MM.1S (cell line): ENCODE data around the gene ADAMTSL2.

Experiments used
- DNase-seq: peaks from one replicate; pipeline ENCODE4 v3.0.0-alpha.2; 2015
- H2AFZ ChIP-seq: fragments of 300-600 bp; sonication (generic); 2 replicates; pipeline ENCODE4 v1.6.0; 2016; ENCODE audit warnings: antibody characterized with exemption, low read length
- H3F3A ChIP-seq: fragments of 300-600 bp; sonication (generic); 2 replicates; pipeline ENCODE4 v1.6.1; 2016; ENCODE audit warnings: mild to moderate bottlenecking, antibody characterized with exemption, low read length, moderate library complexity, mixed read lengths; ENCODE audit not compliant: insufficient read depth
- H3K27ac ChIP-seq: fragments of 300-600 bp; sonication (generic); 2 replicates; pipeline ENCODE4 v1.5.1; 2016; ENCODE audit warnings: mild to moderate bottlenecking, low read length
- H3K27me3 ChIP-seq: fragments of 300-600 bp; sonication (generic); replicated peaks from 2 replicates; pipeline ENCODE4 v1.6.0; 2016; ENCODE audit warnings: low read length; ENCODE audit not compliant: insufficient read depth
- H3K36me3 ChIP-seq: fragments of 300-600 bp; sonication (generic); replicated peaks from 2 replicates; pipeline ENCODE4 v1.6.1; 2016; ENCODE audit warnings: mild to moderate bottlenecking, low read length, mixed read lengths; ENCODE audit not compliant: insufficient read depth
- H3K4me1 ChIP-seq: fragments of 300-600 bp; sonication (generic); 2 replicates; pipeline ENCODE4 v1.6.1; 2016; ENCODE audit warnings: low read length, mixed read lengths
- H3K4me2 ChIP-seq: fragments of 300-600 bp; sonication (generic); 2 replicates; pipeline ENCODE4 v1.6.0; 2016; ENCODE audit warnings: low read depth, low read length
- H3K4me3 ChIP-seq: fragments of 300-600 bp; sonication (generic); 2 replicates; pipeline ENCODE4 v1.5.1; 2016; ENCODE audit warnings: low read length, mixed read lengths
- H3K79me2 ChIP-seq: fragments of 300-600 bp; sonication (generic); 2 replicates; pipeline ENCODE4 v1.6.1; 2016; ENCODE audit warnings: mixed run types, low read length, mixed read lengths
- H3K9ac ChIP-seq: fragments of 300-600 bp; sonication (generic); 2 replicates; pipeline ENCODE4 v1.6.1; 2016; ENCODE audit warnings: low read length, mixed read lengths
- H3K9me2 ChIP-seq: fragments of 300-600 bp; sonication (generic); replicated peaks from 2 replicates; pipeline ENCODE4 v1.6.1; 2016; ENCODE audit warnings: mild to moderate bottlenecking, low read length, mixed read lengths; ENCODE audit not compliant: insufficient read depth
- H3K9me3 ChIP-seq: fragments of 300-600 bp; sonication (generic); replicated peaks from 2 replicates; pipeline ENCODE4 v1.6.1; 2016; ENCODE audit warnings: mild to moderate bottlenecking, low read length, mixed read lengths; ENCODE audit not compliant: insufficient read depth
- H4K20me1 ChIP-seq: fragments of 300-600 bp; sonication (generic); 2 replicates; pipeline ENCODE4 v1.6.1; 2016; ENCODE audit warnings: mild to moderate bottlenecking, low read length, moderate library complexity, mixed read lengths; ENCODE audit not compliant: insufficient read depth
- EZH2 ChIP-seq: fragments of 300-600 bp; sonication (generic); optimal IDR thresholded peaks from 2 replicates; pipeline ENCODE3; 2017; ENCODE audit warnings: low read depth, mild to moderate bottlenecking, antibody characterized with exemption, low read length, mixed read lengths
- EZH2phosphoT487 ChIP-seq: fragments of 300-600 bp; sonication (generic); IDR thresholded peaks from 2 replicates; pipeline ENCODE4 v1.6.1; 2018; ENCODE audit warnings: antibody characterized with exemption, low read length
- TF ChIP-seq, protein P1 (sequence below): fragments of 300-600 bp; sonication (generic); IDR thresholded peaks from 2 replicates; pipeline ENCODE4 v1.5.1; 2016; ENCODE audit warnings: antibody characterized with exemption, low read length, mixed read lengths

Gene ADAMTSL2

DNA sequence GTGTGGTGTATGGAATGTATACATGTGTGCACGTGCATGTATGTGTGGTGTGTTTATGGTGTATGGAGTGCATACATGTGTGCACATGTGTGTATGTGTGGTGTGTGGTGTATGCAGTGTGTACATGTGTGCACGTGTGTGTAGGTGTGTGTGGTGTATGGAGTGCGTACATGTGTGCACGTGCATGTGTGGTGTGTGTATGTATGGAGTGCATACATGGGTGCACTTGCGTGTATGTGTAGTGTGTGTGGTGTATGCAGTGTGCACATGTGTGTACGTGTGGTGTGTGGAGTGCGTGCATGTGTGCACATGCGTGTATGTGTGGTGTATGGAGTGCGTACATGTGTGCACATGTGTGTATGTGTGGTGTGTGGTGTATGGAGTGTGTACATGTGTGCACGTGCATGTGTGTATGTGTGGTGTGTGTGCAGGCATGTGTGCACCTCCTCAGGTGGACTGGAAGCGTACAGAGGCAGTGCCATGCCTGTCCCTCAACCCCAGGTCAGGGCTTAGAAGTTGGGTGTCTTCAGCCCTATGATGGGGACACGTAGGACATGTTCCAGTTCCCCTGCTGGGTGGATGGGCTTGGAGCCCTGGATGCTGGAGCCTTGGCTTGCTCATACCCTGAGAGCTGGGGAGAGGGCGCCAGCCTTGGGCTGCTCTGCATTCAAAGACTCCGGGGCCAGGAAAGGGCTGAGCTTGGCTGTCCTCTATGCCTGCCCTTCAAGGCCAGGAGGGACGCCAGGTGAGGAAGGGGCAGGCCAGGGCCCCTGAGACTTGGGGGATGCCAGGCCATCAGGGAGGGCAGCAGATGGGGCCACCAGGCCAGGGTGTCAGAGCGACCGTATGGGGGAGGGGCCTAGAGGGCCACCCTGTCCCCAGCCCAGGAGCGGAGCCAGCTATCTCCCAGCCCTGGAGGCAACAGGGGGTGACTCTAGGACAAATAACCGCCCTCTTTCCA, 22.0 kb upstream of the ADAMTSL2 start:
- H3F3A ChIP-seq = no peaks in the 10 kb centered on the region
- no peak overlapping the region for H3K9ac ChIP-seq
- H3K4me2 ChIP-seq = no peak overlapping the region
- TF ChIP-seq EZH2phosphoT487 (no peak), EZH2 (no peak)
- TF ChIP-seq, protein P1, sequence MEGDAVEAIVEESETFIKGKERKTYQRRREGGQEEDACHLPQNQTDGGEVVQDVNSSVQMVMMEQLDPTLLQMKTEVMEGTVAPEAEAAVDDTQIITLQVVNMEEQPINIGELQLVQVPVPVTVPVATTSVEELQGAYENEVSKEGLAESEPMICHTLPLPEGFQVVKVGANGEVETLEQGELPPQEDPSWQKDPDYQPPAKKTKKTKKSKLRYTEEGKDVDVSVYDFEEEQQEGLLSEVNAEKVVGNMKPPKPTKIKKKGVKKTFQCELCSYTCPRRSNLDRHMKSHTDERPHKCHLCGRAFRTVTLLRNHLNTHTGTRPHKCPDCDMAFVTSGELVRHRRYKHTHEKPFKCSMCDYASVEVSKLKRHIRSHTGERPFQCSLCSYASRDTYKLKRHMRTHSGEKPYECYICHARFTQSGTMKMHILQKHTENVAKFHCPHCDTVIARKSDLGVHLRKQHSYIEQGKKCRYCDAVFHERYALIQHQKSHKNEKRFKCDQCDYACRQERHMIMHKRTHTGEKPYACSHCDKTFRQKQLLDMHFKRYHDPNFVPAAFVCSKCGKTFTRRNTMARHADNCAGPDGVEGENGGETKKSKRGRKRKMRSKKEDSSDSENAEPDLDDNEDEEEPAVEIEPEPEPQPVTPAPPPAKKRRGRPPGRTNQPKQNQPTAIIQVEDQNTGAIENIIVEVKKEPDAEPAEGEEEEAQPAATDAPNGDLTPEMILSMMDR = no peak
- peaks cover 89% of the 10 kb centered on the region for H3K27me3 ChIP-seq
- H3K4me3 ChIP-seq = no peak overlapping the region
- H3K9me3 ChIP-seq = no peaks in the 10 kb centered on the region
- H3K9me2 ChIP-seq = no peaks in the 10 kb centered on the region
- H4K20me1 ChIP-seq = no peaks in the 10 kb centered on the region
- H3K27ac ChIP-seq = no peak overlapping the region
- no peaks in the 10 kb centered on the region for H3K4me1 ChIP-seq
- H2AFZ ChIP-seq = no peak overlapping the region
- H3K79me2 ChIP-seq = no peaks in the 10 kb centered on the region
- H3K36me3 ChIP-seq = no peaks in the 10 kb centered on the region
- no peak for DNase-seq

DNA sequence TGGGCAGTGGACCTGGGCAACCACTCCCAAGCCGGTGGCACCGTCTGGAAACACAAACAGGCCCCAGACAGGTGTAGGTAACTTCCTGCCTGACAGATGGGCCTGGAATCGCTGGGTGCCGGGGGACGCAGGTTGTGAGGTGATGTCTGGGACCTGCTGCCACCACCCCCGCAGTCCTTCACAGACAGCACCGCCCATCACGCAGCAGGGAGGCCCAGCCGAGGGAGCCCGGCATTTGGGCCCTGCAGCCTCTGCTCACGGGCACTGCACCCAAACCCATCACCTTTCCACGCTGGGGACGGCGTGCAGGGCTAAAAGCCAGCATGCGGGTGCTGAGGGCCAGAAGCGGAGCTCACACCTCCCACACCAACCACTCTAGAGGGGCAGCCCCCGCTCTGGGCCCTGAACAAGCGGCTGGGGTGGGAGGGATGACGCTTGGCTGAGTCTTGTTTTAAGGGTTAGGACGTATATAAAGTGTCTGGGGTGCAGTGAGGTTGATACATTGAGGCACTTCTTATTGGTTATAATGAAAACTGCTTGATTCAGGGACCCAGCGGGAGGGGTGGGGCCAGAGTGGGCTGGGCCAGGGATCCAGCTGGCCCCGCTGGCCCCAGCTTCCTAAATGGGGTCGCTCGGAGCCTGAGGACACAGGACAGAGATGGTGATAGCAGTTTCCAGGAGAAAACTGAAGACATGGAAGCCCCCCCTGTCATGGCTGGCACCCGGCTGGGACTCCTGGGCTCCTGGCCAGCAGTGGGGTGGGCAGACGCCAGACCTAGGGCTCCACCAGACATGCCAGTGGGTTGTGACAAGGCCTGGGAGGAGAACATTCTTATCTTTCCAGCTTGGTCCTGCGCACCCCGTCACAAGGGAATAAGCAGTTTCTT, 21.0 kb upstream of the ADAMTSL2 start:
- H3K9me3 ChIP-seq = no peaks in the 10 kb centered on the region
- no peak overlapping the region for H3K4me2 ChIP-seq
- H3K27ac ChIP-seq = no peak overlapping the region
- H3K4me1 ChIP-seq = no peaks in the 10 kb centered on the region
- DNase-seq = no peak
- TF ChIP-seq, protein P1 = no peak
- TF ChIP-seq EZH2phosphoT487 (no peak), EZH2 (no peak)
- no peaks in the 10 kb centered on the region for H4K20me1 ChIP-seq
- H3K4me3 ChIP-seq = no peak overlapping the region
- H3F3A ChIP-seq = no peaks in the 10 kb centered on the region
- H3K9me2 ChIP-seq = no peaks in the 10 kb centered on the region
- H3K9ac ChIP-seq = no peak overlapping the region
- H3K27me3 ChIP-seq = peaks cover 89% of the 10 kb centered on the region
- no peaks in the 10 kb centered on the region for H3K36me3 ChIP-seq
- H2AFZ ChIP-seq = no peak overlapping the region
- H3K79me2 ChIP-seq = no peaks in the 10 kb centered on the region

DNA sequence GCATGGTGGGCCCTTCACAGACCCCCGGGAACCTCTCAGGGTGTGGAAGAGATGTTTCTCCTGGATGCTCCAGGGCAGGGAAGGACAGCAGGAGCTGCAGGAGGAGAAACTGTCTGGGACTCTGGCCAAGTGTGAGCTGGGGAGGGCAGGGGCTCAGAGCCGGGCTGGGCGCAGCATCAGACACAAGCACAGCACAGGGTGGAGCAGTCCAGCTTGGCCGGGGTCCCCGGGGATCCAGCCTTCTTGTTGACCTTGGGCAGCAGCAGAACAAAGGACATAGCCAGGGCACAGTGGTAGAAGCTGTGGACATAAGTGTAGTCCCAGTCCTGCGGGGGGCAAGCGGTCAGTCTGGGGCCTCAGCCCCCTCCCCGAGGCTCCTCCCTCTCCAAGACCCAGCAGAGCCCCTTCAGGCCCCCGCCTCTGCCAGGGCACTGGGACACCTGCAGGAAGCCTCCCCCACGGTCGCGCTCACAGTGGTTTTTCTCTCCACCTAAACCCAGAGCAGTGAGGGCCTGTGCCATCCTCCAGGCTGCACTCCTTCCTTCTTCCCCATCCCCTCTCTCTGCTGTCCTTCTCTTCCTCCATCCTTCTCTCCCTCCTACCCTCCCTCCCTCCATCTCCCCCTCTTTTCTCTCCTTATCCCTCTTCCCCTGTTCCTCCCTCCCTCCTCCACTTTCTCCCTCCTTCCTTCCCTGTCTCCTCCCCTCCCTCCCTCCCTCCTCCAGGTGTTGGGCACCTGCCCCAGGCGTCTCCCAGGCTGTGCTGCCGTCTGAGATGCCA, 19.9 kb upstream of the ADAMTSL2 start:
- no peaks in the 10 kb centered on the region for H3K9me2 ChIP-seq
- no peaks in the 10 kb centered on the region for H3K36me3 ChIP-seq
- H4K20me1 ChIP-seq = no peaks in the 10 kb centered on the region
- TF ChIP-seq EZH2 (no peak), EZH2phosphoT487 (no peak)
- TF ChIP-seq, protein P1 = no peak
- H3F3A ChIP-seq = no peaks in the 10 kb centered on the region
- no peak for DNase-seq
- no peak overlapping the region for H3K4me3 ChIP-seq
- no peak overlapping the region for H3K27ac ChIP-seq
- H3K4me2 ChIP-seq = no peak overlapping the region
- no peak overlapping the region for H2AFZ ChIP-seq
- no peaks in the 10 kb centered on the region for H3K4me1 ChIP-seq
- H3K9ac ChIP-seq = no peak overlapping the region
- no peaks in the 10 kb centered on the region for H3K9me3 ChIP-seq
- H3K79me2 ChIP-seq = no peaks in the 10 kb centered on the region
- peaks cover 89% of the 10 kb centered on the region for H3K27me3 ChIP-seq
